T-helper 2 cell treated with Interferon-gamma antibody and Interleukin-4, amounts not matched to agents 100 ng/mL and 5 ng/mL, for 36 hours (primary cell): ENCODE measurements around the gene C12orf75. TPM values are rescaled to one million over a fixed set of nuclear protein-coding genes. Genes with fewer than 3 reads are reported as not detected.

Experiments used
- intact Hi-C: fragments of 100-400 bp; cut with micrococcal nuclease; formaldehyde crosslinking; loops from one replicate; pipeline ENCODE4 v1.15.1; 2023
- total RNA-seq: library from RNA; stranded (reverse); gene quantifications from 2 replicates; pipeline ENCODE4 v1.2.3, GENCODE V29; 2022

The C12orf75 gene
- total RNA-seq, 1 donor from 2014 or later: 311 TPM

- intact Hi-C loops: loop anchor here (5.0 kb wide), 3 partner anchors 877 to 1023 kb away; partner anchors contain the start of genes CHST11, POLR3B and TCP11L2
Measured at GRCh38 chr12:105334001-105334400, 3.5 kb downstream of the C12orf75 start.

- intact Hi-C loops: loop anchor here (5.0 kb wide), 3 partner anchors 877 to 1023 kb away; partner anchors contain the start of genes CHST11, POLR3B and TCP11L2
Measured at GRCh38 chr12:105334582-105334981, 4.1 kb downstream of the C12orf75 start.

GRCh38 chr12:105335856-105336255, 5.4 kb downstream of the C12orf75 start:
- intact Hi-C loops: no loop called here

GRCh38 chr12:105336411-105336810, 5.9 kb downstream of the C12orf75 start:
- intact Hi-C loops: no loop called here

- intact Hi-C loops: no loop called here
Measured at GRCh38 chr12:105337391-105337790, 6.9 kb downstream of the C12orf75 start.

- intact Hi-C loops: no loop called here
Measured at GRCh38 chr12:105338966-105339365, 8.5 kb downstream of the C12orf75 start.

- intact Hi-C loops: loop anchor here (1.0 kb wide), 1 partner anchor 9 kb away; no protein-coding TSS in a partner anchor
Measured at GRCh38 chr12:105341010-105341409, 10.5 kb downstream of the C12orf75 start.

GRCh38 chr12:105341620-105342019, 11.1 kb downstream of the C12orf75 start:
- intact Hi-C loops: loop anchor here (1.0 kb wide), 1 partner anchor 9 kb away; no protein-coding TSS in a partner anchor

GRCh38 chr12:105342464-105342863, 12.0 kb downstream of the C12orf75 start:
- intact Hi-C loops: no loop called here

GRCh38 chr12:105343836-105344235, 13.3 kb downstream of the C12orf75 start:
- intact Hi-C loops: no loop called here

- intact Hi-C loops: no loop called here
Measured at GRCh38 chr12:105347499-105347898, 17.0 kb downstream of the C12orf75 start.

- intact Hi-C loops: no loop called here
Measured at GRCh38 chr12:105348142-105348541, 17.7 kb downstream of the C12orf75 start.

GRCh38 chr12:105348561-105348960, 18.1 kb downstream of the C12orf75 start:
- intact Hi-C loops: no loop called here

GRCh38 chr12:105349138-105349537, 18.6 kb downstream of the C12orf75 start:
- intact Hi-C loops: no loop called here

GRCh38 chr12:105351523-105351922, 21.0 kb downstream of the C12orf75 start:
- intact Hi-C loops: no loop called here

GRCh38 chr12:105352052-105352451, 21.6 kb downstream of the C12orf75 start:
- intact Hi-C loops: no loop called here

- intact Hi-C loops: no loop called here
Measured at GRCh38 chr12:105352940-105353635, 22.6 kb downstream of the C12orf75 start.

GRCh38 chr12:105355752-105356151, 25.3 kb downstream of the C12orf75 start:
- intact Hi-C loops: no loop called here

- intact Hi-C loops: loop anchor here (1.0 kb wide), 1 partner anchor 26 kb away; no protein-coding TSS in a partner anchor
Measured at GRCh38 chr12:105357162-105357691, 26.7 kb downstream of the C12orf75 start.

GRCh38 chr12:105358789-105359188, 28.3 kb downstream of the C12orf75 start:
- intact Hi-C loops: no loop called here

GRCh38 chr12:105359856-105360255, 29.4 kb downstream of the C12orf75 start:
- intact Hi-C loops: no loop called here

GRCh38 chr12:105363890-105364289, 33.4 kb downstream of the C12orf75 start:
- intact Hi-C loops: no loop called here

GRCh38 chr12:105365231-105365630, 34.7 kb downstream of the C12orf75 start:
- intact Hi-C loops: no loop called here
